GM19043 (cell line): ENCODE measurements around the gene MPPED2.

ENCODE experiments used
- ATAC-seq: cut with Tn5 transposase; IDR thresholded peaks from one replicate; pipeline ENCODE4 v1.9.1; 2021; ENCODE audit warnings: low read depth; ENCODE audit not compliant: unreplicated experiment

MPPED2 gene

GRCh38 chr11:30586251-30587144 is at the start of gene MPPED2:
Gene MPPED2, minus strand, starts transcription at chr11:30586353. Its CDS starts 5,980 bp downstream, at chr11:30580373.
- peak; percentile 93 for ATAC-seq

GRCh38 chr11:30635401-30635989 is 49.3 kb upstream of the MPPED2 start:
- ATAC-seq, result no peak

GRCh38 chr11:30631148-30631547 is 45.0 kb upstream of the MPPED2 start:
- no peak for ATAC-seq

GRCh38 chr11:30619767-30620166 is 33.6 kb upstream of the MPPED2 start:
- ATAC-seq, result no peak

- ATAC-seq, result no peak
Observed at GRCh38 chr11:30617762-30618161, 31.6 kb upstream of the MPPED2 start.

GRCh38 chr11:30610628-30611027 is 24.5 kb upstream of the MPPED2 start:
- ATAC-seq, result no peak

- ATAC-seq, result no peak
Observed at GRCh38 chr11:30608534-30608933, 22.4 kb upstream of the MPPED2 start.

GRCh38 chr11:30605036-30605605 is 19.0 kb upstream of the MPPED2 start:
- no peak for ATAC-seq

GRCh38 chr11:30603357-30603756 is 17.2 kb upstream of the MPPED2 start:
- no peak for ATAC-seq

- ATAC-seq, result no peak
Observed at GRCh38 chr11:30596832-30597231, 10.7 kb upstream of the MPPED2 start.

- ATAC-seq, result no peak
Observed at GRCh38 chr11:30595934-30596333, 9.8 kb upstream of the MPPED2 start.

GRCh38 chr11:30594646-30595411 is 8.7 kb upstream of the MPPED2 start:
- ATAC-seq, result no peak

- ATAC-seq, result no peak
Observed at GRCh38 chr11:30587269-30587812, 1.2 kb upstream of the MPPED2 start.

- ATAC-seq, result peak; percentile 12
Observed at GRCh38 chr11:30585892-30586250, 282 bp downstream of the MPPED2 start.

GRCh38 chr11:30585125-30585891 is 845 bp downstream of the MPPED2 start:
- ATAC-seq, result peak; percentile 21

- ATAC-seq, result no peak
Observed at GRCh38 chr11:30583476-30584280, 2.5 kb downstream of the MPPED2 start.

GRCh38 chr11:30582726-30583125 is 3.4 kb downstream of the MPPED2 start:
- no peak for ATAC-seq

- ATAC-seq, result no peak
Observed at GRCh38 chr11:30581675-30582074, 4.5 kb downstream of the MPPED2 start.

GRCh38 chr11:30580573-30580972 is 5.6 kb downstream of the MPPED2 start:
- no peak for ATAC-seq
